ENCODE measurements around the gene ARHGEF4.

Gene ARHGEF4

GRCh38 chr2:130851624-130852382 lies 15.1 kb downstream of the ARHGEF4 start:
- no peak for DNase-seq

GRCh38 chr2:130852521-130853115 lies 15.9 kb downstream of the ARHGEF4 start:
- DNase-seq = no peak

- no peak for DNase-seq
Measured at GRCh38 chr2:130853391-130853790, 16.7 kb downstream of the ARHGEF4 start.

GRCh38 chr2:130854301-130854700 lies 17.6 kb downstream of the ARHGEF4 start:
- no peak for DNase-seq

GRCh38 chr2:130864830-130865800 lies 28.4 kb downstream of the ARHGEF4 start:
- peak; percentile 27 for DNase-seq

- DNase-seq = peak; percentile 7
Measured at GRCh38 chr2:130869441-130870160, 32.9 kb downstream of the ARHGEF4 start.

GRCh38 chr2:130870161-130870485 lies 33.4 kb downstream of the ARHGEF4 start:
- peak; percentile 6 for DNase-seq

GRCh38 chr2:130870779-130871178 lies 34.1 kb downstream of the ARHGEF4 start:
- DNase-seq = peak; percentile 28

- peak; percentile 36 for DNase-seq
Measured at GRCh38 chr2:130871843-130872740, 35.4 kb downstream of the ARHGEF4 start.

- DNase-seq = peak; percentile 27
Measured at GRCh38 chr2:130872741-130873125, 36.0 kb downstream of the ARHGEF4 start.

GRCh38 chr2:130873700-130874346 lies 37.1 kb downstream of the ARHGEF4 start:
- peak; percentile 79 for DNase-seq

- no peak for DNase-seq
Measured at GRCh38 chr2:130874512-130874911, 37.8 kb downstream of the ARHGEF4 start.

- no peak for DNase-seq
Measured at GRCh38 chr2:130875935-130876334, 39.2 kb downstream of the ARHGEF4 start.

GRCh38 chr2:130877258-130877657 lies 40.5 kb downstream of the ARHGEF4 start:
- DNase-seq = no peak

GRCh38 chr2:130878316-130878715 lies 41.6 kb downstream of the ARHGEF4 start:
- DNase-seq = no peak

- no peak for DNase-seq
Measured at GRCh38 chr2:130878933-130879332, 42.2 kb downstream of the ARHGEF4 start.

GRCh38 chr2:130882111-130882690 lies 45.5 kb downstream of the ARHGEF4 start:
- DNase-seq = no peak

- DNase-seq = no peak
Measured at GRCh38 chr2:130882991-130883390, 46.3 kb downstream of the ARHGEF4 start.

- no peak for DNase-seq
Measured at GRCh38 chr2:130883496-130883895, 46.8 kb downstream of the ARHGEF4 start.

GRCh38 chr2:130884013-130884412 lies 47.3 kb downstream of the ARHGEF4 start:
- no peak for DNase-seq

- no peak for DNase-seq
Measured at GRCh38 chr2:130884503-130884902, 47.8 kb downstream of the ARHGEF4 start.

Measured in right forelimb (tissue), 1 donor.